Left lung (tissue), 14 donors: ENCODE data around the gene VAMP2. TPM values are rescaled to one million over a fixed set of nuclear protein-coding genes. Genes with fewer than 3 reads are reported as not detected.

Experiments
- ATAC-seq: fragments of 200-7000 bp; cut with Tn5 transposase; one replicate; pipeline ENCODE4 v1.9.1; 2020; ENCODE audit warnings: moderate library complexity
- DNase-seq, 4 donors: peaks; one replicate each; pipeline ENCODE4 v3.0.0-alpha.2; 2013 to 2020
- H3K27ac ChIP-seq, 2 donors: fragments of 200-600 bp; sonication (generic) in 1 of 2; one replicate each; pipeline versions ENCODE4 v1.5.0 to v1.8.0; 2020 to 2021
- H3K27me3 ChIP-seq, 2 donors: fragments of 200-600 bp; sonication (generic) in 1 of 2; one replicate each; pipeline versions ENCODE4 v1.5.0 to v1.8.0; 2020 to 2021
- H3K36me3 ChIP-seq, 2 donors: fragments of 200-600 bp; sonication (generic) in 1 of 2; one replicate each; pipeline versions ENCODE4 v1.5.0 to v1.8.0; 2020 to 2021
- H3K4me1 ChIP-seq, 2 donors: fragments of 200-600 bp; one replicate each; pipeline ENCODE4 v1.8.0; 2021
- H3K4me3 ChIP-seq, 2 donors: fragments of 200-600 bp; sonication (generic) in 1 of 2; one replicate each; pipeline versions ENCODE4 v1.5.0 to v1.8.0; 2020 to 2021; ENCODE audit warnings: mild to moderate bottlenecking in 1 of 2
- H3K9me3 ChIP-seq, 2 donors: fragments of 200-600 bp; sonication (generic) in 1 of 2; one replicate each; pipeline versions ENCODE4 v1.5.0 to v1.8.0; 2020 to 2021
- CTCF ChIP-seq, 2 donors: fragments of 200-600 bp; sonication (generic) in 1 of 2; IDR thresholded peaks; one replicate each; pipeline versions ENCODE4 v1.5.0 to v1.8.0; 2021; ENCODE audit warnings: antibody characterized with exemption in 2 of 2
- intact Hi-C, 2 donors: fragments of 100-400 bp; cut with DNase I; formaldehyde crosslinking; loops; one replicate each; pipeline versions ENCODE4 v1.11.2 to v1.14.2; 2022
- long read RNA-seq, 12 donors: library from polyadenylated mRNA in 2 of 12; unstranded in 2 of 12; transcript quantifications; one replicate each; pipeline ENCODE4 v2.0.0 and lab custom pipeline, GENCODE V29; 2019 to 2026
- polyA plus RNA-seq, 6 donors: library from polyadenylated mRNA; unstranded; fragments of 120-200 nt; gene quantifications; one replicate each; pipeline ENCODE4 v1.2.1, GENCODE V29; 2013; ENCODE audit not compliant: insufficient read length in 6 of 6
- total RNA-seq, 2 donors: library from RNA; stranded (reverse); fragmentation: NEBNext Ultra II Directional; extraction: Animal tissue kit (Norgen Biotek cat#: 25700); gene quantifications; one replicate each; pipeline ENCODE4 v1.2.1, GENCODE V29; 2021
- donor health status: DM: no; HTN: yes; CAD: no.
- donor health status: DM: no; HTN: no; CAD: no.

VAMP2 gene
- total RNA-seq (10 to 100 TPM; 48.3 to 48.9 TPM), polyA plus RNA-seq (100 to 1,000 TPM in 4 of 6 donors, 10 to 100 TPM in 2; 86.2 to 108 (median 103) TPM)
- long read RNA-seq, donor 1, transcript VAMP2-201 (5 exons, 2,153 nt), result major isoform, 55 of 90 reads
- long read RNA-seq, donor 1, transcript VAMP2-203 (4 exons, 557 nt), result minor isoform, 16 of 90 reads
- long read RNA-seq, donor 1, partial matches to known transcripts, result 18 of 90 reads
- long read RNA-seq, donor 1, other reads (novel, unspliced or antisense), result 0 of 90 reads
- long read RNA-seq, donor 2, transcript VAMP2-201 (5 exons, 2,153 nt), result major isoform, 41 of 84 reads
- long read RNA-seq, donor 2, transcript VAMP2-203 (4 exons, 557 nt), result minor isoform, 6 of 84 reads
- long read RNA-seq, donor 2, partial matches to known transcripts, result 36 of 84 reads
- long read RNA-seq, donor 2, other reads (novel, unspliced or antisense), result 0 of 84 reads
- long read RNA-seq, donor 3, transcript VAMP2-201 (5 exons, 2,153 nt), result major isoform, 31 of 39 reads
- long read RNA-seq, donor 3, transcript VAMP2-203 (4 exons, 557 nt), result minor isoform, 8 of 39 reads
- long read RNA-seq, donor 3, partial matches to known transcripts, result 0 of 39 reads
- long read RNA-seq, donor 3, other reads (novel, unspliced or antisense), result 0 of 39 reads
- long read RNA-seq, donor 4, transcript VAMP2-201 (5 exons, 2,153 nt), result major isoform, 29 of 35 reads
- long read RNA-seq, donor 4, partial matches to known transcripts, result 1 of 35 reads
- long read RNA-seq, donor 4, other reads (novel, unspliced or antisense), result 3 of 35 reads
- long read RNA-seq, donor 5, transcript VAMP2-201 (5 exons, 2,153 nt), result major isoform, 34 of 51 reads
- long read RNA-seq, donor 5, partial matches to known transcripts, result 13 of 51 reads
- long read RNA-seq, donor 5, other reads (novel, unspliced or antisense), result 0 of 51 reads
- long read RNA-seq, donor 6, transcript VAMP2-201 (5 exons, 2,153 nt), result major isoform, 36 of 55 reads
- long read RNA-seq, donor 6, partial matches to known transcripts, result 15 of 55 reads
- long read RNA-seq, donor 6, other reads (novel, unspliced or antisense), result 0 of 55 reads
- long read RNA-seq, donor 7, transcript VAMP2-201 (5 exons, 2,153 nt), result major isoform, 11 of 21 reads
- long read RNA-seq, donor 7, transcript VAMP2-203 (4 exons, 557 nt), result minor isoform, 8 of 21 reads
- long read RNA-seq, donor 7, partial matches to known transcripts, result 0 of 21 reads
- long read RNA-seq, donor 7, other reads (novel, unspliced or antisense), result 0 of 21 reads
- long read RNA-seq, donor 8, transcript VAMP2-201 (5 exons, 2,153 nt), result major isoform, 40 of 57 reads
- long read RNA-seq, donor 8, transcript VAMP2-203 (4 exons, 557 nt), result minor isoform, 6 of 57 reads
- long read RNA-seq, donor 8, partial matches to known transcripts, result 9 of 57 reads
- long read RNA-seq, donor 8, other reads (novel, unspliced or antisense), result 0 of 57 reads
- long read RNA-seq, donor 9, result 0 reads
- long read RNA-seq, donor 10, transcript VAMP2-201 (5 exons, 2,153 nt), result major isoform, 15 of 18 reads
- long read RNA-seq, donor 10, partial matches to known transcripts, result 1 of 18 reads
- long read RNA-seq, donor 10, other reads (novel, unspliced or antisense), result 0 of 18 reads
- long read RNA-seq, donor 11, result 0 reads
- long read RNA-seq, donor 12, transcript VAMP2-203 (4 exons, 557 nt), result minor isoform, 7 of 56 reads
- long read RNA-seq, donor 12, transcript VAMP2-201 (5 exons, 2,153 nt), result major isoform, 35 of 56 reads
- long read RNA-seq, donor 12, partial matches to known transcripts, result 14 of 56 reads
- long read RNA-seq, donor 12, other reads (novel, unspliced or antisense), result 0 of 56 reads

GRCh38 chr17:8162233-8162996 is at the start of gene VAMP2:
TSS of gene VAMP2 (minus strand) at chr17:8162948. CDS start at chr17:8162879, 69 bp downstream.
- peak; percentile 64 for ATAC-seq
- peak; percentile 81 to 95 (median 84) for DNase-seq
- Histone ChIP-seq H3K4me1 (peaks cover 28 to 68% of the 10 kb centered on the region in 2 donors), H3K27ac (peak within 1 kb of the TSS; percentile 92 to 95), H3K9me3 (no peaks in the 10 kb centered on the region), H3K36me3 (peaks cover 0 to 29% of the 10 kb centered on the region in 2 donors), H3K27me3 (no peaks in the 10 kb centered on the region), H3K4me3 (peak within 1 kb of the TSS; percentile 87 to 99)
- no peak for TF ChIP-seq CTCF (IDR thresholded peaks at IDR 0.05)
- intact Hi-C loops, result no loop called here

- ATAC-seq (peak; percentile 49), DNase-seq (no peak)
- Histone ChIP-seq H3K4me1 (peaks cover 5 to 23% of the 10 kb centered on the region in 2 donors), H3K9me3 (no peaks in the 10 kb centered on the region), H3K36me3 (no peaks in the 10 kb centered on the region), H3K27me3 (no peaks in the 10 kb centered on the region), H3K27ac (peak overlapping the region; percentile 86 to 88), H3K4me3 (peak overlapping the region; percentile 39 to 57)
- no peak for TF ChIP-seq CTCF (IDR thresholded peaks at IDR 0.05)
- intact Hi-C loops, result no loop called here
Observed at GRCh38 chr17:8210761-8211458, 48.2 kb upstream of the VAMP2 start.

- DNase-seq (peak; percentile 91 to 97 (median 96)), ATAC-seq (peak; percentile 98)
- Histone ChIP-seq H3K4me1 (peaks cover 5 to 23% of the 10 kb centered on the region in 2 donors), H3K36me3 (no peaks in the 10 kb centered on the region), H3K27ac (peak within 1 kb of the TSS; percentile 86 to 88), H3K9me3 (no peaks in the 10 kb centered on the region), H3K4me3 (peak within 1 kb of the TSS; percentile 39 to 57), H3K27me3 (no peaks in the 10 kb centered on the region)
- no peak for TF ChIP-seq CTCF (IDR thresholded peaks at IDR 0.05)
- intact Hi-C loops, result no loop called here
Observed at GRCh38 chr17:8209907-8210760, 47.4 kb upstream of the VAMP2 start, which contains the start of gene AURKB. TSS of gene AURKB (minus strand) at chr17:8210575. CDS start at chr17:8210224, 351 bp downstream.
